Mesodermal cell (in vitro differentiated cells): ENCODE measurements around the gene HIRA.

Experiments
- H3K27ac ChIP-seq: 2 replicates; pipeline ENCODE4 v1.7.0; 2013; ENCODE audit warnings: mild to moderate bottlenecking, low read depth, low read length, moderate library complexity; ENCODE audit not compliant: severe bottlenecking
- H3K36me3 ChIP-seq: 2 replicates; pipeline ENCODE4 v1.7.1; 2013; ENCODE audit warnings: mild to moderate bottlenecking, low read length, moderate library complexity; ENCODE audit not compliant: control insufficient read depth, insufficient read depth
- H3K4me1 ChIP-seq: one replicate; pipeline ENCODE4 v1.7.1; 2013; ENCODE audit warnings: mild to moderate bottlenecking, low read length; ENCODE audit not compliant: insufficient read depth, control insufficient read depth, poor library complexity, severe bottlenecking
- H3K4me3 ChIP-seq: 2 replicates; pipeline ENCODE4 v1.7.0; 2013; ENCODE audit warnings: low read length, control low read depth, mild to moderate bottlenecking; ENCODE audit not compliant: insufficient read depth, poor library complexity, severe bottlenecking; ENCODE audit errors: extremely low read depth
- H3K9me3 ChIP-seq: 2 replicates; pipeline ENCODE4 v1.7.1; 2013; ENCODE audit warnings: mild to moderate bottlenecking, low read length, moderate library complexity; ENCODE audit not compliant: control insufficient read depth
- WGBS, 2 experiments: methylation state at CpG; one replicate each; pipeline ENCODE4 v1.1.5; 2013; ENCODE audit warnings: missing lambda C conversion rate in 2 of 2; ENCODE audit not compliant: insufficient coverage in 2 of 2; 5-methylcytosine and 5-hydroxymethylcytosine counted together

HIRA gene

GRCh38 chr22:19461506-19461905 is 30.0 kb upstream of the HIRA start:
- no peaks in the 10 kb centered on the region for H3K9me3 ChIP-seq
- no peak overlapping the region for H3K4me3 ChIP-seq
- no CpG with 5 or more reads among the region's 1 CpG for WGBS, 2 experiments
- peaks cover 9% of the 10 kb centered on the region for H3K4me1 ChIP-seq
- peaks cover 78% of the 10 kb centered on the region for H3K36me3 ChIP-seq
- no peak overlapping the region for H3K27ac ChIP-seq

- Histone ChIP-seq H3K36me3 (peaks cover 79% of the 10 kb centered on the region), H3K4me3 (no peak overlapping the region), H3K27ac (no peak overlapping the region), H3K4me1 (peaks cover 16% of the 10 kb centered on the region), H3K9me3 (no peaks in the 10 kb centered on the region)
- WGBS, 2 experiments = 100% methylated on average over 1 of the region's 2 CpGs; no CpG with 5 or more reads in 1 of the 2 experiments
These were observed 28.5 kb upstream of the HIRA start for GRCh38 chr22:19460036-19460435.

- Histone ChIP-seq H3K36me3 (peaks cover 88% of the 10 kb centered on the region), H3K4me3 (no peak overlapping the region), H3K4me1 (peaks cover 8% of the 10 kb centered on the region), H3K9me3 (no peaks in the 10 kb centered on the region), H3K27ac (no peak overlapping the region)
- WGBS, 2 experiments = 97 to 99% methylated on average over 8 of the region's 8 CpGs
These were observed 26.4 kb upstream of the HIRA start for GRCh38 chr22:19457828-19458428.

GRCh38 chr22:19456541-19456940 is 25.0 kb upstream of the HIRA start:
- H3K36me3 ChIP-seq = peaks cover 95% of the 10 kb centered on the region
- no peaks in the 10 kb centered on the region for H3K9me3 ChIP-seq
- WGBS, 2 experiments = 95 to 98% methylated on average over 5 to 7 of the region's 10 CpGs
- no peak overlapping the region for H3K4me3 ChIP-seq
- peaks cover 8% of the 10 kb centered on the region for H3K4me1 ChIP-seq
- H3K27ac ChIP-seq = no peak overlapping the region

- WGBS, 2 experiments = 89 to 97% methylated on average over 3 to 4 of the region's 4 CpGs
- no peak overlapping the region for H3K27ac ChIP-seq
- peaks cover 8% of the 10 kb centered on the region for H3K4me1 ChIP-seq
- no peaks in the 10 kb centered on the region for H3K9me3 ChIP-seq
- H3K36me3 ChIP-seq = peaks cover 94% of the 10 kb centered on the region
- no peak overlapping the region for H3K4me3 ChIP-seq
These were observed 24.2 kb upstream of the HIRA start for GRCh38 chr22:19455585-19456370.

GRCh38 chr22:19455033-19455432 is 23.5 kb upstream of the HIRA start:
- Histone ChIP-seq H3K27ac (no peak overlapping the region), H3K9me3 (no peaks in the 10 kb centered on the region), H3K4me1 (peaks cover 8% of the 10 kb centered on the region), H3K36me3 (peaks cover 94% of the 10 kb centered on the region), H3K4me3 (no peak overlapping the region)
- 89% methylated on average over 1 of the region's 2 CpGs; no CpG with 5 or more reads in 1 of the 2 experiments for WGBS, 2 experiments

GRCh38 chr22:19454156-19454555 is 22.6 kb upstream of the HIRA start:
- WGBS, 2 experiments = 94 to 100% methylated on average over 2 to 6 of the region's 6 CpGs
- Histone ChIP-seq H3K4me1 (peaks cover 8% of the 10 kb centered on the region), H3K36me3 (peaks cover 95% of the 10 kb centered on the region), H3K4me3 (no peak overlapping the region), H3K27ac (no peak overlapping the region), H3K9me3 (no peaks in the 10 kb centered on the region)

GRCh38 chr22:19453718-19454117 is 22.2 kb upstream of the HIRA start:
- WGBS, 2 experiments = 90 to 94% methylated on average over 4 to 5 of the region's 5 CpGs
- H3K9me3 ChIP-seq = no peaks in the 10 kb centered on the region
- H3K4me1 ChIP-seq = peaks cover 8% of the 10 kb centered on the region
- H3K36me3 ChIP-seq = peaks cover 97% of the 10 kb centered on the region
- no peak overlapping the region for H3K4me3 ChIP-seq
- no peak overlapping the region for H3K27ac ChIP-seq

GRCh38 chr22:19451570-19451969 is 20.0 kb upstream of the HIRA start:
- 92 to 100% methylated on average over 2 to 4 of the region's 4 CpGs for WGBS, 2 experiments
- H3K27ac ChIP-seq = no peak overlapping the region
- H3K4me3 ChIP-seq = no peak overlapping the region
- H3K9me3 ChIP-seq = no peaks in the 10 kb centered on the region
- H3K4me1 ChIP-seq = peaks cover 8% of the 10 kb centered on the region
- peaks cover 80% of the 10 kb centered on the region for H3K36me3 ChIP-seq

- H3K4me3 ChIP-seq = no peak overlapping the region
- H3K9me3 ChIP-seq = no peaks in the 10 kb centered on the region
- H3K27ac ChIP-seq = no peak overlapping the region
- H3K36me3 ChIP-seq = peaks cover 75% of the 10 kb centered on the region
- H3K4me1 ChIP-seq = peaks cover 2% of the 10 kb centered on the region
- WGBS, 2 experiments = 90 to 93% methylated on average over 5 of the region's 8 CpGs
These were observed 19.0 kb upstream of the HIRA start for GRCh38 chr22:19450363-19451175.
